ENCODE results near the gene KRTAP22-1. TPM values are rescaled to one million over a fixed set of nuclear protein-coding genes. Genes with fewer than 3 reads are reported as not detected.

Gene KRTAP22-1
- total and polyA plus RNA-seq, 2 experiments from 2014 or later: not detected

DNA sequence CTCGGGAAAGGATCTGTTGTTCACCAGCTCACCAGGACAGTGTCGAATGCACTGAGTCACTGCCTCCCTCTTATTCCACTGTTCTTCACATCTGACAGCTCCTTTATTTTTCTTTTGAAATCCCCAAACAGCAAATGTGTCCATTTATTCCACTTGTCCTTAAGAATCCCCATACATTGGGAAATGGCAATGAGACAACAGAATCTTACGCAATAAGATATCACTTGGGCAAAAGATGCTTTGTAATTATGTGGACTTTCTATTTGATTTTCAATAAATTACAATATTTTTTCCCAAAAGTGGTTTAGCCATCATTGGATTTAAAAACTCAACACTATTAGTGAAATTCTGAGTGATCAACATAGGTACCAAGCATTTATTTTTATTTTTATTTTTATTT is 37.8 kb downstream of the KRTAP22-1 start (continued):
- TF ChIP-seq, protein P1, sequence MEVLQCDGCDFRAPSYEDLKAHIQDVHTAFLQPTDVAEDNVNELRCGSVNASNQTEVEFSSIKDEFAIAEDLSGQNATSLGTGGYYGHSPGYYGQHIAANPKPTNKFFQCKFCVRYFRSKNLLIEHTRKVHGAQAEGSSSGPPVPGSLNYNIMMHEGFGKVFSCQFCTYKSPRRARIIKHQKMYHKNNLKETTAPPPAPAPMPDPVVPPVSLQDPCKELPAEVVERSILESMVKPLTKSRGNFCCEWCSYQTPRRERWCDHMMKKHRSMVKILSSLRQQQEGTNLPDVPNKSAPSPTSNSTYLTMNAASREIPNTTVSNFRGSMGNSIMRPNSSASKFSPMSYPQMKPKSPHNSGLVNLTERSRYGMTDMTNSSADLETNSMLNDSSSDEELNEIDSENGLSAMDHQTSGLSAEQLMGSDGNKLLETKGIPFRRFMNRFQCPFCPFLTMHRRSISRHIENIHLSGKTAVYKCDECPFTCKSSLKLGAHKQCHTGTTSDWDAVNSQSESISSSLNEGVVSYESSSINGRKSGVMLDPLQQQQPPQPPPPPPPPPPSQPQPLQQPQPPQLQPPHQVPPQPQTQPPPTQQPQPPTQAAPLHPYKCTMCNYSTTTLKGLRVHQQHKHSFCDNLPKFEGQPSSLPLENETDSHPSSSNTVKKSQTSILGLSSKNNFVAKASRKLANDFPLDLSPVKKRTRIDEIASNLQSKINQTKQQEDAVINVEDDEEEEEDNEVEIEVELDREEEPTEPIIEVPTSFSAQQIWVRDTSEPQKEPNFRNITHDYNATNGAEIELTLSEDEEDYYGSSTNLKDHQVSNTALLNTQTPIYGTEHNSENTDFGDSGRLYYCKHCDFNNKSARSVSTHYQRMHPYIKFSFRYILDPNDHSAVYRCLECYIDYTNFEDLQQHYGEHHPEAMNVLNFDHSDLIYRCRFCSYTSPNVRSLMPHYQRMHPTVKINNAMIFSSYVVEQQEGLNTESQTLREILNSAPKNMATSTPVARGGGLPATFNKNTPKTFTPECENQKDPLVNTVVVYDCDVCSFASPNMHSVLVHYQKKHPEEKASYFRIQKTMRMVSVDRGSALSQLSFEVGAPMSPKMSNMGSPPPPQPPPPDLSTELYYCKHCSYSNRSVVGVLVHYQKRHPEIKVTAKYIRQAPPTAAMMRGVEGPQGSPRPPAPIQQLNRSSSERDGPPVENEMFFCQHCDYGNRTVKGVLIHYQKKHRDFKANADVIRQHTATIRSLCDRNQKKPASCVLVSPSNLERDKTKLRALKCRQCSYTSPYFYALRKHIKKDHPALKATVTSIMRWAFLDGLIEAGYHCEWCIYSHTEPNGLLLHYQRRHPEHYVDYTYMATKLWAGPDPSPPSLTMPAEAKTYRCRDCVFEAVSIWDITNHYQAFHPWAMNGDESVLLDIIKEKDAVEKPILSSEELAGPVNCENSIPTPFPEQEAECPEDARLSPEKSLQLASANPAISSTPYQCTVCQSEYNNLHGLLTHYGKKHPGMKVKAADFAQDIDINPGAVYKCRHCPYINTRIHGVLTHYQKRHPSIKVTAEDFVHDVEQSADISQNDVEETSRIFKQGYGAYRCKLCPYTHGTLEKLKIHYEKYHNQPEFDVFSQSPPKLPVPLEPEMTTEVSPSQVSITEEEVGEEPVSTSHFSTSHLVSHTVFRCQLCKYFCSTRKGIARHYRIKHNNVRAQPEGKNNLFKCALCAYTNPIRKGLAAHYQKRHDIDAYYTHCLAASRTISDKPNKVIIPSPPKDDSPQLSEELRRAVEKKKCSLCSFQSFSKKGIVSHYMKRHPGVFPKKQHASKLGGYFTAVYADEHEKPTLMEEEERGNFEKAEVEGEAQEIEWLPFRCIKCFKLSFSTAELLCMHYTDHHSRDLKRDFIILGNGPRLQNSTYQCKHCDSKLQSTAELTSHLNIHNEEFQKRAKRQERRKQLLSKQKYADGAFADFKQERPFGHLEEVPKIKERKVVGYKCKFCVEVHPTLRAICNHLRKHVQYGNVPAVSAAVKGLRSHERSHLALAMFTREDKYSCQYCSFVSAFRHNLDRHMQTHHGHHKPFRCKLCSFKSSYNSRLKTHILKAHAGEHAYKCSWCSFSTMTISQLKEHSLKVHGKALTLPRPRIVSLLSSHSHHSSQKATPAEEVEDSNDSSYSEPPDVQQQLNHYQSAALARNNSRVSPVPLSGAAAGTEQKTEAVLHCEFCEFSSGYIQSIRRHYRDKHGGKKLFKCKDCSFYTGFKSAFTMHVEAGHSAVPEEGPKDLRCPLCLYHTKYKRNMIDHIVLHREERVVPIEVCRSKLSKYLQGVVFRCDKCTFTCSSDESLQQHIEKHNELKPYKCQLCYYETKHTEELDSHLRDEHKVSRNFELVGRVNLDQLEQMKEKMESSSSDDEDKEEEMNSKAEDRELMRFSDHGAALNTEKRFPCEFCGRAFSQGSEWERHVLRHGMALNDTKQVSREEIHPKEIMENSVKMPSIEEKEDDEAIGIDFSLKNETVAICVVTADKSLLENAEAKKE (CRISPR knock-in tag; IDR thresholded peaks at IDR 0.05): no peak
- TF ChIP-seq EZH2phosphoT487 (IDR thresholded peaks at IDR 0.05; ENCODE audit: unreplicated experiment) (no peak), ZNF331 (CRISPR knock-in tag; IDR thresholded peaks at IDR 0.05; ENCODE audit: low read depth) (no peak)
- TF ChIP-seq, protein P2, sequence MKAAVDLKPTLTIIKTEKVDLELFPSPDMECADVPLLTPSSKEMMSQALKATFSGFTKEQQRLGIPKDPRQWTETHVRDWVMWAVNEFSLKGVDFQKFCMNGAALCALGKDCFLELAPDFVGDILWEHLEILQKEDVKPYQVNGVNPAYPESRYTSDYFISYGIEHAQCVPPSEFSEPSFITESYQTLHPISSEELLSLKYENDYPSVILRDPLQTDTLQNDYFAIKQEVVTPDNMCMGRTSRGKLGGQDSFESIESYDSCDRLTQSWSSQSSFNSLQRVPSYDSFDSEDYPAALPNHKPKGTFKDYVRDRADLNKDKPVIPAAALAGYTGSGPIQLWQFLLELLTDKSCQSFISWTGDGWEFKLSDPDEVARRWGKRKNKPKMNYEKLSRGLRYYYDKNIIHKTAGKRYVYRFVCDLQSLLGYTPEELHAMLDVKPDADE (IDR thresholded peaks at IDR 0.05): no peak

- Histone ChIP-seq H3K27me3 (ENCODE audit: insufficient read depth) (no peaks in the 10 kb centered on the region), H3K4me2 (no peak within 1 kb of the TSS), H3K4me3 (no peak within 1 kb of the TSS), H3K27ac (ENCODE audit: low read depth) (no peak within 1 kb of the TSS), H3K79me2 (replicated peaks; ENCODE audit: insufficient read depth) (no peaks in the 10 kb centered on the region), H2AFZ (no peak within 1 kb of the TSS), H3K9me2 (ENCODE audit: insufficient read depth) (0 out of 2 replicates have a peak, but pooled peaks cover 8% of the 10 kb centered on the region), H3K36me3 (ENCODE audit: insufficient read depth) (no peaks in the 10 kb centered on the region), H3K4me1 (ENCODE audit: insufficient read depth) (no peaks in the 10 kb centered on the region), H3F3A (replicated peaks; ENCODE audit: low read depth) (no peaks in the 10 kb centered on the region), H4K20me1 (replicated peaks; ENCODE audit: insufficient read depth) (no peaks in the 10 kb centered on the region)
- Mint-ChIP-seq H3K27ac (no peak within 1 kb of the TSS), H3K4me3 (no peak within 1 kb of the TSS), H3K4me1 (no peaks in the 10 kb centered on the region), H3K36me3 (ENCODE audit: low read depth) (no peaks in the 10 kb centered on the region), H3K27me3 (ENCODE audit: insufficient read depth, low read depth, poor library complexity) (no peaks in the 10 kb centered on the region), H3K9me3 (peaks cover 3% of the 10 kb centered on the region; the same call in 2 of the 3 replicates)
- ATAC-seq (no peak), DNase-seq (ENCODE audit: low spot score) (no peak)
- no peak for TF ChIP-seq EZH2 (IDR thresholded peaks at IDR 0.05; ENCODE audit: low read depth, unreplicated experiment)
- TF ChIP-seq EZH2phosphoT487 (IDR thresholded peaks at IDR 0.05; ENCODE audit: unreplicated experiment): no peak
- no peak for TF ChIP-seq CREB1 (CRISPR knock-in tag; IDR thresholded peaks at IDR 0.05; ENCODE audit: low read depth)
- TF ChIP-seq STAT1 (IDR thresholded peaks at IDR 0.05; ENCODE audit: unreplicated experiment): no peak
- no peak for TF ChIP-seq JUNB (IDR thresholded peaks at IDR 0.05; ENCODE audit: unreplicated experiment)
These were observed 41.7 kb downstream of the KRTAP22-1 start, which contains the start of gene KRTAP20-3 for GRCh38 chr21:30642564-30642963. TSS of gene KRTAP20-3 (plus strand) at chr21:30642864.

Measured in GM23338 (cell line).